ENCODE results near the gene CTTN.

CTTN gene

GRCh38 chr11:70434813-70435278, 36.5 kb downstream of the CTTN start:
- no peak overlapping the region for H3K4me3 ChIP-seq (ENCODE audit: low read depth, low read length)
- TF ChIP-seq, protein P1, sequence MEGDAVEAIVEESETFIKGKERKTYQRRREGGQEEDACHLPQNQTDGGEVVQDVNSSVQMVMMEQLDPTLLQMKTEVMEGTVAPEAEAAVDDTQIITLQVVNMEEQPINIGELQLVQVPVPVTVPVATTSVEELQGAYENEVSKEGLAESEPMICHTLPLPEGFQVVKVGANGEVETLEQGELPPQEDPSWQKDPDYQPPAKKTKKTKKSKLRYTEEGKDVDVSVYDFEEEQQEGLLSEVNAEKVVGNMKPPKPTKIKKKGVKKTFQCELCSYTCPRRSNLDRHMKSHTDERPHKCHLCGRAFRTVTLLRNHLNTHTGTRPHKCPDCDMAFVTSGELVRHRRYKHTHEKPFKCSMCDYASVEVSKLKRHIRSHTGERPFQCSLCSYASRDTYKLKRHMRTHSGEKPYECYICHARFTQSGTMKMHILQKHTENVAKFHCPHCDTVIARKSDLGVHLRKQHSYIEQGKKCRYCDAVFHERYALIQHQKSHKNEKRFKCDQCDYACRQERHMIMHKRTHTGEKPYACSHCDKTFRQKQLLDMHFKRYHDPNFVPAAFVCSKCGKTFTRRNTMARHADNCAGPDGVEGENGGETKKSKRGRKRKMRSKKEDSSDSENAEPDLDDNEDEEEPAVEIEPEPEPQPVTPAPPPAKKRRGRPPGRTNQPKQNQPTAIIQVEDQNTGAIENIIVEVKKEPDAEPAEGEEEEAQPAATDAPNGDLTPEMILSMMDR (IDR thresholded peaks at IDR 0.05; ENCODE audit: low read depth, low read length): no peak

GRCh38 chr11:70435361-70435760, 37.0 kb downstream of the CTTN start:
- TF ChIP-seq, protein P1 (IDR thresholded peaks at IDR 0.05; ENCODE audit: low read depth, low read length): no peak
- no peak overlapping the region for H3K4me3 ChIP-seq (ENCODE audit: low read depth, low read length)

GRCh38 chr11:70435765-70436500, 37.6 kb downstream of the CTTN start:
- TF ChIP-seq, protein P1 (IDR thresholded peaks at IDR 0.05; ENCODE audit: low read depth, low read length): no peak

GRCh38 chr11:70436501-70436860, 38.2 kb downstream of the CTTN start:
- TF ChIP-seq, protein P1 (IDR thresholded peaks at IDR 0.05; ENCODE audit: low read depth, low read length): no peak
- H3K4me3 ChIP-seq (ENCODE audit: low read depth, low read length): no peak overlapping the region

More at GRCh38 chr11:70435765-70436500, 37.6 kb downstream of the CTTN start:
- H3K4me3 ChIP-seq (ENCODE audit: low read depth, low read length): no peak overlapping the region

- TF ChIP-seq, protein P1 (IDR thresholded peaks at IDR 0.05; ENCODE audit: low read depth, low read length): no peak
- no peak overlapping the region for H3K4me3 ChIP-seq (ENCODE audit: low read depth, low read length)
Measured at GRCh38 chr11:70437111-70437784, 38.9 kb downstream of the CTTN start.

- no peak overlapping the region for H3K4me3 ChIP-seq (ENCODE audit: low read depth, low read length)
- TF ChIP-seq, protein P1 (IDR thresholded peaks at IDR 0.05; ENCODE audit: low read depth, low read length): no peak
Measured at GRCh38 chr11:70440206-70440605, 41.9 kb downstream of the CTTN start.

DNA sequence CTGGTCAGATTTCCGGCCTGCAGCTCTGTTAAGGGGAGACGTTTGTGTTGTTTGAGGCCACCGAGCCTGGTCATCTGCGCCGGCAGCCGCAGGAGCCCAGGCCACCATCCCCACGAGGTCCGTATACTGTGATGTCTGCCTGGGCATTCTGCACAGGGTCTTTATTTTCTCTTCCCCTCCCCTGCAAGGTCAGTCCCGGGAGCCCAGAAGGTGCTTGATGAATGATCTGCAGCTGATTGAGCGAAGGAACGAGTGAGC, 45.4 kb downstream of the CTTN start:
- no peak overlapping the region for H3K4me3 ChIP-seq (ENCODE audit: low read depth, low read length)
- TF ChIP-seq, protein P1 (IDR thresholded peaks at IDR 0.05; ENCODE audit: low read depth, low read length): no peak

Measured in WI38 (cell line).